Measurements from ENCODE around the gene TMEM150C.

GRCh38 chr4:82484996-82485783 is 76.6 kb downstream of the TMEM150C start:
- TF ChIP-seq EZH2phosphoT487 (conservative IDR thresholded peaks at IDR 0.05; ENCODE audit: low read length), result no peak
- TF ChIP-seq, protein P1, sequence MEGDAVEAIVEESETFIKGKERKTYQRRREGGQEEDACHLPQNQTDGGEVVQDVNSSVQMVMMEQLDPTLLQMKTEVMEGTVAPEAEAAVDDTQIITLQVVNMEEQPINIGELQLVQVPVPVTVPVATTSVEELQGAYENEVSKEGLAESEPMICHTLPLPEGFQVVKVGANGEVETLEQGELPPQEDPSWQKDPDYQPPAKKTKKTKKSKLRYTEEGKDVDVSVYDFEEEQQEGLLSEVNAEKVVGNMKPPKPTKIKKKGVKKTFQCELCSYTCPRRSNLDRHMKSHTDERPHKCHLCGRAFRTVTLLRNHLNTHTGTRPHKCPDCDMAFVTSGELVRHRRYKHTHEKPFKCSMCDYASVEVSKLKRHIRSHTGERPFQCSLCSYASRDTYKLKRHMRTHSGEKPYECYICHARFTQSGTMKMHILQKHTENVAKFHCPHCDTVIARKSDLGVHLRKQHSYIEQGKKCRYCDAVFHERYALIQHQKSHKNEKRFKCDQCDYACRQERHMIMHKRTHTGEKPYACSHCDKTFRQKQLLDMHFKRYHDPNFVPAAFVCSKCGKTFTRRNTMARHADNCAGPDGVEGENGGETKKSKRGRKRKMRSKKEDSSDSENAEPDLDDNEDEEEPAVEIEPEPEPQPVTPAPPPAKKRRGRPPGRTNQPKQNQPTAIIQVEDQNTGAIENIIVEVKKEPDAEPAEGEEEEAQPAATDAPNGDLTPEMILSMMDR (IDR thresholded peaks at IDR 0.05; ENCODE audit: insufficient read depth, low read length, poor library complexity, severe bottlenecking), result no peak

Data from SU-DHL-6 (cell line).